OCI-LY7 (cell line): Measurements from ENCODE around the gene CEMIP2.

ENCODE experiments used
- EZH2phosphoT487 ChIP-seq: fragments of 200-600 bp; sonication (generic); IDR thresholded peaks from 2 replicates; pipeline ENCODE4 v1.6.1; 2018; ENCODE audit warnings: low read depth, borderline replicate concordance, mild to moderate bottlenecking, mixed run types, antibody characterized with exemption, low read length, moderate library complexity, mixed read lengths
- TF ChIP-seq, protein P1 (sequence below): fragments of 200-600 bp; sonication (generic); conservative IDR thresholded peaks from 2 replicates; pipeline ENCODE4 v1.5.1; 2014; ENCODE audit warnings: mild to moderate bottlenecking, antibody characterized with exemption, low read length, moderate library complexity, mixed read lengths

- TF ChIP-seq, protein P1, sequence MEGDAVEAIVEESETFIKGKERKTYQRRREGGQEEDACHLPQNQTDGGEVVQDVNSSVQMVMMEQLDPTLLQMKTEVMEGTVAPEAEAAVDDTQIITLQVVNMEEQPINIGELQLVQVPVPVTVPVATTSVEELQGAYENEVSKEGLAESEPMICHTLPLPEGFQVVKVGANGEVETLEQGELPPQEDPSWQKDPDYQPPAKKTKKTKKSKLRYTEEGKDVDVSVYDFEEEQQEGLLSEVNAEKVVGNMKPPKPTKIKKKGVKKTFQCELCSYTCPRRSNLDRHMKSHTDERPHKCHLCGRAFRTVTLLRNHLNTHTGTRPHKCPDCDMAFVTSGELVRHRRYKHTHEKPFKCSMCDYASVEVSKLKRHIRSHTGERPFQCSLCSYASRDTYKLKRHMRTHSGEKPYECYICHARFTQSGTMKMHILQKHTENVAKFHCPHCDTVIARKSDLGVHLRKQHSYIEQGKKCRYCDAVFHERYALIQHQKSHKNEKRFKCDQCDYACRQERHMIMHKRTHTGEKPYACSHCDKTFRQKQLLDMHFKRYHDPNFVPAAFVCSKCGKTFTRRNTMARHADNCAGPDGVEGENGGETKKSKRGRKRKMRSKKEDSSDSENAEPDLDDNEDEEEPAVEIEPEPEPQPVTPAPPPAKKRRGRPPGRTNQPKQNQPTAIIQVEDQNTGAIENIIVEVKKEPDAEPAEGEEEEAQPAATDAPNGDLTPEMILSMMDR, result no peak
- no peak for TF ChIP-seq EZH2phosphoT487
These were observed 21.6 kb downstream of the CEMIP2 start for GRCh38 chr9:71746758-71747125.
